ACC112 (cell line): ENCODE data around the gene GTPBP3.

ENCODE experiments used
- H2AFZ ChIP-seq: fragments of 200-600 bp; sonication (generic); one replicate; pipeline ENCODE4 v1.6.0; 2017; ENCODE audit warnings: antibody characterized with exemption, low read length; ENCODE audit not compliant: unreplicated experiment
- H3K27ac ChIP-seq: fragments of 200-600 bp; sonication (generic); 2 replicates; pipeline ENCODE4 v1.5.1; 2014; ENCODE audit warnings: low read depth, mild to moderate bottlenecking, antibody characterized with exemption, low read length, moderate library complexity
- H3K27me3 ChIP-seq: fragments of 200-600 bp; sonication (generic); 2 replicates; pipeline ENCODE4 v1.6.1; 2014; ENCODE audit warnings: mild to moderate bottlenecking, antibody characterized with exemption, low read length, moderate library complexity, mixed read lengths; ENCODE audit not compliant: insufficient read depth
- H3K36me3 ChIP-seq: fragments of 200-600 bp; sonication (generic); 2 replicates; pipeline ENCODE4 v1.6.1; 2016; ENCODE audit warnings: mild to moderate bottlenecking, antibody characterized with exemption, low read length, moderate library complexity, mixed read lengths; ENCODE audit not compliant: insufficient read depth
- H3K4me1 ChIP-seq: fragments of 200-600 bp; sonication (generic); one replicate; pipeline ENCODE4 v1.6.1; 2016; ENCODE audit warnings: low read length, mixed read lengths; ENCODE audit not compliant: insufficient read depth, unreplicated experiment, control insufficient read depth
- H3K4me3 ChIP-seq: fragments of 200-600 bp; sonication (generic); 2 replicates; pipeline ENCODE4 v1.5.1; 2014; ENCODE audit warnings: mild to moderate bottlenecking, low read depth, low read length
- H3K79me2 ChIP-seq: fragments of 200-600 bp; sonication (generic); one replicate; pipeline ENCODE4 v1.6.0; 2016; ENCODE audit warnings: low read length; ENCODE audit not compliant: control insufficient read depth, unreplicated experiment, insufficient read depth

GTPBP3 gene

DNA sequence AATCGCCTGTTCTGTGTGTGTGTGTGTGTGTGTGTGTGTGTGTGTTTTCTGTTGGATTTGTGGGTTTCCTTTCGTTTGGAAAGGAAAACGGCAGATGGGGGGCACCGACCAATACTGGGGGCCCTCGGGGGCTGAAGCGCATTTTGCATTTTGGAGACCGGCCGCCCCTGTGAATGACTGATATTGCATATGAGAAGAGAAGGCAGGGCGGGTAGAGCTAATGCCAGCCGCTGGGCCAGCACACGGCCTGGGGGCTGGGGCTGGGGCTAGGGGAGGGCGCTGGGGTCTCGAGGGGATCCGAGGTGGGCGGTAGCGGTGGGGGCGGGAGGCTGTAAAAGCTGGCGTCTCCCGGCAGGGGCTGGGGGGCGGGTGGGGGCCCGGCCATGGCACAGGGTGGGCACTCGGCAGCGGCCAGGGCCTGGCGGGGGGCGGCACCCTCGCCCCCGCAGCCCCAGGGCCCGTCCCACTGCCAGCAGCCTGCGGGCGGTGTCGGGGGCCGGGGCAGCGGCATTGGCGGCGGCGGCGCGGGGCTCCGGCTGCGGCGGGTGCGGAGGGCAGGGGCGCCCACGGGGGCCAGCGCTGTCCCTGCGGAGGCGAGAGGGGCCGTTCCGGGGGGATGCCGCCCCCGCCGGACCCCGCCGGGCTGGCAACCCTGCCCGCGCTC is 13.9 kb upstream of the GTPBP3 start:
- H3K4me3 ChIP-seq = no peak overlapping the region
- no peaks in the 10 kb centered on the region for H3K4me1 ChIP-seq
- no peaks in the 10 kb centered on the region for H3K27me3 ChIP-seq
- H2AFZ ChIP-seq = no peak overlapping the region
- no peak overlapping the region for H3K27ac ChIP-seq
- no peaks in the 10 kb centered on the region for H3K79me2 ChIP-seq
- no peaks in the 10 kb centered on the region for H3K36me3 ChIP-seq

DNA sequence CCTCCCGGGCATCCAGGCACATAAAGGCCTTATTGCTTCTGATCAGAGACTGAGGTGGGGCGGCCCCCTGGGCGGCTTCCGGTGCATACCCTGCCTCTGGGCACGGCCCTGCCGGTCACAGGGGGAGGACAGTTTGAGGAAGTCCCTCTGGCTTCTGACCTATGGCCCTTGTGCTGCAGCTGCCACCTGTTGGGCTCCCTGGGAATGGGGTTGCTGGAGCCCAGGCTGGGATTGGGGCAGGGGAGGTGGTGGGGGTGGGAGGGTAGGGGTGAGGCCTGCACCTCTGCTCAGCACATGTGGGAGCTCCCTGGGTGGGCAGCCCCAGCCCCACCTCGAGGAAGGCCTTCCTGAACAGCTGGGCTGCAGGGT is 13.4 kb upstream of the GTPBP3 start:
- Histone ChIP-seq H3K4me3 (no peak overlapping the region), H3K4me1 (no peaks in the 10 kb centered on the region), H3K79me2 (no peaks in the 10 kb centered on the region), H3K36me3 (no peaks in the 10 kb centered on the region), H3K27me3 (no peaks in the 10 kb centered on the region), H2AFZ (no peak overlapping the region), H3K27ac (no peak overlapping the region)

DNA sequence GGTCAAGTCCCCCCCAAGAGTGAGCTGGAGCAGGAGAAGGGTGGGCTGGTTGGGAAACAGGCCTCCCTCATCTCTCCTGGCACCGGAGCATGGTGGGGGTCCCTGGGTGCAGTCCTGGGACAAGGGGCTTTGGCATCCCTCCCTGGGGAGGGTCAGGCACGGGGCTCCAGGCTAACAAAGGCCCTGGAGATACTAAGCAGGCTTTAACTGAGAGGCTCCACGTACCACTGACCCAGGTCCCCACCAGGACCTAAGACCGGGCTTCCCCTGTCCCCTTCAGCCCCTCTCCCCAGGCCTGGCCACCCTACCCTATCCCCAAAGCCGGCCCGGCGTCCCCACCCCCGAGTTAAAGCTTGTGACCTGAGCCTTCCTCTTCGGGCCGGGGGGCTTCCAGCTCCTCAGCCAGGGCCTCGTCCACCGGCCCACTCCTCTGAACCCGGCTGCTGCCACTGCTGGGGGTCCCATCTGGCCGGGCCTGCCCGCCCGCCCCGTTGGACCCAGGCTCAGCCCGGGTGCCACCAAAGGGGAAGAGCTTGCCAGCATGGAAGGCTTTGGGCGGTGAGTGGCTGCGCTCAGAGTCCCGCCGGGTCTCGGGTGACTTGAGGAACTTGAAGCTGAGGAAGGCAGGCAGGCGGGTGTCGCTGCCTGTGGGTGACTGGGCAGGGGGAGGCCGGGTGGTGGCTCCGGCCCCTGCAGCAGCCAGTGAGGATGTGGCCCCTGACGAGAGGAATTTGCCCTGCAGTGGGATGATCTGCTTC is 12.8 kb upstream of the GTPBP3 start:
- no peaks in the 10 kb centered on the region for H3K27me3 ChIP-seq
- H3K36me3 ChIP-seq = no peaks in the 10 kb centered on the region
- no peak overlapping the region for H3K27ac ChIP-seq
- H3K79me2 ChIP-seq = no peaks in the 10 kb centered on the region
- H3K4me3 ChIP-seq = no peak overlapping the region
- H2AFZ ChIP-seq = no peak overlapping the region
- H3K4me1 ChIP-seq = no peaks in the 10 kb centered on the region

DNA sequence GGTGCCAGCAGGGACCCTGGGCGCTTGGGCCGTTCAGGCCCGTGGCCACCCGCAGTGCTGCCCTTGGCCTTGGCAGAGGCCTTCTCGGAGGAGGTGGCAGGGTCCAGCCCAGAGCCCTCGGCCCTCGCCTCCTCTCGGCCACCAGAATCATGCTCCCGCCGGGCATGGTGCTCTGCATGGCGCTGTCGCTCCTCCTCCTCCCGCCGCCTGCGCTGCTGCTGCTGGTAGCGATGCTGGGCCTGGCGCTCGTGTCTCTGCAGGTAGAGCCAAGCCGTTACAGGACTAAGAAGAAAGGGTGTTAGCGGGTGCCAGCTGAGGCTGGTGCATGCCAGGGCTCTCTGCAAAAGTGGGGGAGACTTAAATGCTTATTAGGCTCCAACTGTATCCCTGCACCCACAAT is 12.2 kb upstream of the GTPBP3 start:
- Histone ChIP-seq H3K27me3 (no peaks in the 10 kb centered on the region), H3K4me1 (no peaks in the 10 kb centered on the region), H2AFZ (no peak overlapping the region), H3K36me3 (no peaks in the 10 kb centered on the region), H3K27ac (no peak overlapping the region), H3K4me3 (no peak overlapping the region), H3K79me2 (no peaks in the 10 kb centered on the region)

DNA sequence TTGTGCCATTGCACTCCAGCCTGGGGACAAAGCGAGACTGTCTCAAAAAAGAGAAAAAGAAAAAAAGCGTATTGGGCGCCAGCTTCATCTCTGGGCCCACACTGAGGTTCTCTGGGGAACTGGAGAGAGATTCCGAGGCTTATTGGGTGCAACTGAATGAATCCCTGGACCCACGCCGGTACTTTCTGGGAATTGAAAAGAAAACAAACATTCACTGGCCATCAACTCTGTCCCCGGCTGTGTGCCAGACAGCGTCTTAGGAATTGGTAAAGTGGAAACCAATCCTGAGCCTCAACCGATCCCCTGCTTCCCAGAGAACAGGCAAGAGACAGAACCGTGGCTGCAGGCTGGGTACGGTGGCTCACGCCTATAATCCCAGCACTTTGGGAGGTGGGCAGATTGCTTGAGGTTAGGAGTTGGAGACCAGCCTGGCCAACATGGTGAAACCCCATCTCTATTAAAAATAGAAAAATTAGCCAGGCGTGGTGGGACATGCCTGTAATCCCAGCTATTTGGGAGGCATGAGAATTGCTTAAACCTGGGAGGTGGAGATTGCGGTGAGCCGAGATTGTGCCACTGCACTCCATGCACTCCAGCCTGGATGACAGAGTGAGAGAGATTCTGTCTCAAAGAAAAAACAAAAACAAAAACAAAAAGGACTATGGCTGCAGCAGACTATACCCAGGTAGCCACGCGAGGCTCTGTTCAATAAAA is 11.3 kb upstream of the GTPBP3 start:
- Histone ChIP-seq H3K4me3 (no peak overlapping the region), H2AFZ (no peak overlapping the region), H3K27me3 (no peaks in the 10 kb centered on the region), H3K79me2 (no peaks in the 10 kb centered on the region), H3K4me1 (no peaks in the 10 kb centered on the region), H3K27ac (no peak overlapping the region), H3K36me3 (no peaks in the 10 kb centered on the region)

DNA sequence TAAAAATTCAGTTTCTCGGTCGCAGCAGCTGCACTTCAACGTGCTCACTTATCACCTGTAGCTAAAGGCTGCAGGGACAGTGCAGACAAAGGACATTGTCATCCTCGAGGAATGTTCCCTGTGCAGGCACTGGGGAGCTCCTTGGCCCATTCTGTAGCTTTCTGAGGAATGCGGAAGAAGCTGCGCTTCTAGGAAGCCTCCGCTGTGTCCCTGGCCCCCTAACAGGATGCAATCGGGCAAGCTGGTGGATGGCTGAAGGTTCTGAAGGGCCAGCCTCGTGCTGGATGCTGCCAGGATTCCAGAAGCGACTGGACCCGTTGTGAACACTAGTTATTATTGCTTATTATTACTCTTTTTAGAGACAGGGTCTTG is 10.8 kb upstream of the GTPBP3 start:
- Histone ChIP-seq H3K27me3 (no peaks in the 10 kb centered on the region), H3K79me2 (no peaks in the 10 kb centered on the region), H3K4me3 (no peak overlapping the region), H3K36me3 (no peaks in the 10 kb centered on the region), H2AFZ (no peak overlapping the region), H3K27ac (no peak overlapping the region), H3K4me1 (no peaks in the 10 kb centered on the region)

DNA sequence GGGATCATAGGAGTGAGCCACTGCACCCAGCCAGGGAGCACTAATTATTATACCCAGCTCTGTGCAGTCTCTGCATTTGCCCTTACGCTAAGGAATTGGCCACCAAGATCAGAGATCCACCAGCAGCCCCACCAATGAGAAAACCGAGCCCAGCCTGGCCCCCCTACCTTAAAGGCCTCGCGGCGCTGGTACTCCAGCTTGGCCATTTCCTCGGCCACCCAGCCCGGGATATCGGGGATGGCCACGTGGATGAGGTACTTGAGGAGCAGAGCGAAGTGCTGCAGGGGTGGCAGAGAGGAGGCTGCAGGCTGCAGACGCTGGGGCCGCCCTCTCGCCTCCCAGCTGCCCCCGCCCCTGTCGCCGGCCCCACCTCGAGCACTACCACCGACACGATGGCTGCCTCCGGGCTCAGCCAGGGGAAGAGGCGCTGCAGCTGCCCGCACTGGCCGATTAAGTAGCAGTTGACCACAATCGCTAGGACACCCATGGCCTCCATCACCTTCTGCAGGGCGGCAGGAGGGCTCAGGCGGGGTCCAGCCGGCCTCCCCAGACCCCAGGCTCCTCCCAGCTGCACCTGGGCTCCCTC is 10.2 kb upstream of the GTPBP3 start:
- H2AFZ ChIP-seq = no peak overlapping the region
- H3K27ac ChIP-seq = no peak overlapping the region
- H3K4me3 ChIP-seq = no peak overlapping the region
- H3K4me1 ChIP-seq = no peaks in the 10 kb centered on the region
- H3K27me3 ChIP-seq = no peaks in the 10 kb centered on the region
- no peaks in the 10 kb centered on the region for H3K36me3 ChIP-seq
- no peaks in the 10 kb centered on the region for H3K79me2 ChIP-seq

DNA sequence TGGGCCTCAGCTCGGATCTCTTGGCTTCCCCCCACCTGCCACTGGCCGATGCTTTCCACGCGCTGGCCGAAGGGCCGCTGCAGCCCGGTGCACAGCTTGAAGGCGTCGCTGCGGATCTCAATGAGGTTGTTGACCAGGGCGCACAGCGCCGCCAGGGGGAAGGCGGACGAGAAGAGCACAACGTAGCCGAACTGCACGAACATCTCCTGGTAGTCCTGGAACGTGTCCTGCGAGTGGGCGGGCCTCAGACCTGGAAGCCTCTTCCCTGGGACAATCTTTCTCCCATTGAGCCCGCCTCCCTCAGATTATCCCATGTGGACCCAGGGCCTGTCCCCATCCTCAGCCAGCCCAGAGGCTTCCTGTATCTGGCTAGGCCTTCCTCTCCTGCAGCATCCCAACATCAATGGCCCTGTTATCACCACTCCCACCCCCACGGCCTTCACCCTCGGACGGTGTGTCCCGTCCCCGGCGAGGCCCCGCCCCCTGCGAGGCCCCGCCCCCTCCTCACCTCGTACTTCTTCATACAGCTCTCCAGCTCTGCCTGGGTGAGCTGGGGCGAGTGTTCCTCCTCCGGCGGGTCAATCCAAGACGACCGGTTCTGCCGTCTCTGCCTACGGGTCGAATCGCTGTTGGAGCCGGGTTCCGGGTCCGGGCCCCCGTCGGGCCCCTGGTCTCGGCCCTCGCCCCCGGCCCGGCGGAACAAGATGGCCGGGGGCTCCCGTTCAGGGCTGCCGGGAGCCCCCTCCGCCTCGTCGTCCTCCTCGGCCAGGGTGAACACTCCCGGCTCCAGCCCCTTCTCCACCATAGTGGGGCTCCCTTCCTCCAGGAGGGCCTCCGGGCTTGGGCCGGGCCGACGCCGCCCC is 9.5 kb upstream of the GTPBP3 start:
- Histone ChIP-seq H3K4me1 (no peaks in the 10 kb centered on the region), H3K36me3 (no peaks in the 10 kb centered on the region; the same call in 1 of the 2 replicates), H2AFZ (no peak overlapping the region), H3K79me2 (no peaks in the 10 kb centered on the region), H3K4me3 (no peak overlapping the region), H3K27ac (no peak overlapping the region), H3K27me3 (no peaks in the 10 kb centered on the region)

DNA sequence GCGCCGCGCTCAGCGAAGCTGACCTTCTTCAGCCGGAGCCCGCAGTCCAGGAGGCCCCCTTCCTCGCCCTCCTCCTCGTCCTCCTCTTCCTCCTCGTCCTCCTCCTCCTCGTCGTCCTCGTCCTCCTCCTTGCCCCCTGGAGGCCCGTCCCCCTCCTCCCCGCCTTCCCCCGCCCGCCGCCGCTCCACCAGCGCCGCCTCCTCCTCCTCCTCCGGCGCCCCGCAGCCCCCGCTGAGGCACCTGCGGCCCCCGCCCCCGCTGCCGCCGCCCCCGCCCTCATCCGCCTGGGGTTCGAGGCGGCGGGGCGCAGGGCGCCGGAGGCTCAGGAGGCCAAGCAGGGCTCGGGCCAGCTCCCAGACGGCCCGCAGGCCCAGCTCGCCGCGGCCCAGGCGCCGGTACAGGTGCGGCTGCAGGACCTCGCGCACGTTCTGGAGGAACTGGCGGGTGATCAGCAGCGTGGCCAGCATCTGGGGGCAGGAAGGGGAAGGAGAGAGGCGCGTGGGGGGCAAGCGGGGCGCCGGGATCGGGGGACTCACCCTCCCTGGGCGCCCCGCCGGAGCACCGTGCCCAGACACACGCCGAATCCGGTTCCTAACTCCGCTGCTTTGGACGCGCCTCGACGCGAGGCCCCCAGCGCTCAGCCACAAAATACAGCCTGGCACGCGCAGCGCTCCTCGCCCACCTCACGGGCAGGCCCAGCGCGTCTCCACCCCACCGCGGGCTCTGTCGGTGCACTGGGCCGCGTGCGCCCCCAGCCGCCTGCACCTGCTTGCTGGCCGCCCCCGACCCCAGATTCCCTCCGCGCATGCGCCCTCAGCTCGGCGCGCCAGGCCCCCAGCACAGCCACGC is 8.6 kb upstream of the GTPBP3 start:
- Histone ChIP-seq H3K36me3 (no peaks in the 10 kb centered on the region; the same call in 1 of the 2 replicates), H3K27me3 (no peaks in the 10 kb centered on the region), H3K79me2 (no peaks in the 10 kb centered on the region), H3K4me1 (no peaks in the 10 kb centered on the region), H3K27ac (no peak overlapping the region), H2AFZ (no peak overlapping the region), H3K4me3 (no peak overlapping the region)
